Vagina (tissue), 2 donors: ENCODE results near the gene HMGB1. TPM values are rescaled to one million over a fixed set of nuclear protein-coding genes. Genes with fewer than 3 reads are reported as not detected.

ENCODE experiments used
- DNase-seq, 2 donors: peaks; one replicate each; pipeline ENCODE4 v3.0.0-alpha.2; 2017; ENCODE audit errors: extremely low spot score in 2 of 2
- H3K27ac ChIP-seq: fragments of 200-600 bp; sonication (generic); one replicate; pipeline ENCODE4 v1.5.1; 2019
- H3K27me3 ChIP-seq: fragments of 200-600 bp; sonication (generic); one replicate; pipeline ENCODE4 v1.5.1; 2019
- H3K36me3 ChIP-seq, 2 donors: fragments of 200-600 bp; sonication (generic); one replicate each; pipeline ENCODE4 v1.5.1; 2017 to 2019
- H3K4me1 ChIP-seq: fragments of 200-600 bp; sonication (generic); one replicate; pipeline ENCODE4 v1.5.1; 2019
- H3K4me3 ChIP-seq, 2 donors: fragments of 200-600 bp; sonication (generic); 1 replicate in 1 of 2; 2 replicates in 1 of 2; pipeline ENCODE4 v1.5.1; 2016 to 2019
- H3K9me3 ChIP-seq: fragments of 200-600 bp; sonication (generic); one replicate; pipeline ENCODE4 v1.5.1; 2019
- CTCF ChIP-seq, 3 experiments: fragments of 450-650 bp in 2 of 3; fragments of 200-600 bp in 1 of 3; sonication (generic) in 1 of 3; IDR thresholded peaks; one replicate each; pipeline ENCODE4 v1.5.1; 2017 to 2019; ENCODE audit warnings: antibody characterized with exemption in 3 of 3, mild to moderate bottlenecking in 2 of 3, moderate library complexity in 2 of 3
- POLR2A ChIP-seq, 2 donors: fragments of 450-650 bp; IDR thresholded peaks; one replicate each; pipeline ENCODE4 v1.6.1; 2017; ENCODE audit warnings: antibody characterized with exemption in 2 of 2, mild to moderate bottlenecking in 2 of 2, moderate library complexity in 2 of 2
- POLR2AphosphoS5 ChIP-seq, 2 donors: sonication (generic); formaldehyde crosslinking; IDR thresholded peaks; one replicate each; pipeline ENCODE4 v1.9.0; 2017; ENCODE audit warnings: antibody characterized with exemption in 2 of 2, mild to moderate bottlenecking in 2 of 2, low read depth in 1 of 2; ENCODE audit not compliant: insufficient read depth in 1 of 2
- intact Hi-C: fragments of 100-400 bp; cut with DNase I; formaldehyde crosslinking; loops from one replicate; pipeline ENCODE4 v1.15.1; 2023
- total RNA-seq: library from RNA; depleted of rRNA; stranded (reverse); fragments of >200 nt; gene quantifications from one replicate; pipeline ENCODE4 v1.2.3, GENCODE V29; 2016

HMGB1 gene
- total RNA-seq, 1 donor from 2014 or later: 215 TPM

GRCh38 chr13:30418717-30419459 is 46.8 kb downstream of the HMGB1 start:
- Histone ChIP-seq H3K4me3 (no peak overlapping the region), H3K27me3 (no peaks in the 10 kb centered on the region), H3K36me3 (no peaks in the 10 kb centered on the region), H3K9me3 (no peaks in the 10 kb centered on the region), H3K27ac (peak overlapping the region; percentile 97), H3K4me1 (peaks cover 48% of the 10 kb centered on the region)
- TF ChIP-seq POLR2AphosphoS5 (IDR thresholded peaks at IDR 0.05; ENCODE audit: insufficient read depth in 1 of 2, low read depth in 1 of 2) (no peak), CTCF (IDR thresholded peaks at IDR 0.05) (no peak), POLR2A (IDR thresholded peaks at IDR 0.05) (no peak)
- intact Hi-C loops: no loop called here
- no peak for DNase-seq

- H3K27ac ChIP-seq: peak overlapping the region; percentile 97
- no peak overlapping the region for H3K4me3 ChIP-seq
- no peaks in the 10 kb centered on the region for H3K36me3 ChIP-seq
- no peak for DNase-seq
- H3K4me1 ChIP-seq: peaks cover 41% of the 10 kb centered on the region
- no peaks in the 10 kb centered on the region for H3K27me3 ChIP-seq
- TF ChIP-seq POLR2A (IDR thresholded peaks at IDR 0.05): no peak
- H3K9me3 ChIP-seq: no peaks in the 10 kb centered on the region
- intact Hi-C loops: no loop called here
These were observed 47.5 kb downstream of the HMGB1 start for GRCh38 chr13:30418075-30418716.

- no peak for TF ChIP-seq POLR2A (IDR thresholded peaks at IDR 0.05)
- TF ChIP-seq CTCF (IDR thresholded peaks at IDR 0.05): no peak
- no peak for TF ChIP-seq POLR2AphosphoS5 (IDR thresholded peaks at IDR 0.05; ENCODE audit: insufficient read depth in 1 of 2, low read depth in 1 of 2)
- no peak for DNase-seq
- no peaks in the 10 kb centered on the region for H3K36me3 ChIP-seq
- H3K4me3 ChIP-seq: no peak overlapping the region
- H3K27me3 ChIP-seq: no peaks in the 10 kb centered on the region
- intact Hi-C loops: no loop called here
- H3K4me1 ChIP-seq: peaks cover 37% of the 10 kb centered on the region
- no peak overlapping the region for H3K27ac ChIP-seq
- no peaks in the 10 kb centered on the region for H3K9me3 ChIP-seq
These were observed 49.3 kb downstream of the HMGB1 start for GRCh38 chr13:30416471-30416870.

- H3K9me3 ChIP-seq: no peaks in the 10 kb centered on the region
- H3K4me3 ChIP-seq: no peak overlapping the region
- H3K4me1 ChIP-seq: peaks cover 31% of the 10 kb centered on the region
- no peak for DNase-seq
- TF ChIP-seq POLR2A (IDR thresholded peaks at IDR 0.05) (no peak), CTCF (IDR thresholded peaks at IDR 0.05) (no peak), POLR2AphosphoS5 (IDR thresholded peaks at IDR 0.05; ENCODE audit: insufficient read depth in 1 of 2, low read depth in 1 of 2) (no peak)
- intact Hi-C loops: no loop called here
- no peak overlapping the region for H3K27ac ChIP-seq
- H3K27me3 ChIP-seq: no peaks in the 10 kb centered on the region
- H3K36me3 ChIP-seq: no peaks in the 10 kb centered on the region
These were observed 50.2 kb downstream of the HMGB1 start for GRCh38 chr13:30415430-30416030.

- Histone ChIP-seq H3K27me3 (no peaks in the 10 kb centered on the region), H3K9me3 (no peaks in the 10 kb centered on the region), H3K36me3 (no peaks in the 10 kb centered on the region), H3K4me3 (no peak overlapping the region), H3K4me1 (peaks cover 31% of the 10 kb centered on the region), H3K27ac (no peak overlapping the region)
- TF ChIP-seq POLR2A (IDR thresholded peaks at IDR 0.05) (no peak), POLR2AphosphoS5 (IDR thresholded peaks at IDR 0.05; ENCODE audit: insufficient read depth in 1 of 2, low read depth in 1 of 2) (no peak), CTCF (IDR thresholded peaks at IDR 0.05) (no peak)
- no peak for DNase-seq
- intact Hi-C loops: no loop called here
These were observed 51.9 kb downstream of the HMGB1 start for GRCh38 chr13:30413842-30414241.
